Right atrium auricular region (tissue), 2 donors: Measurements from ENCODE around the gene ZNF324. TPM values are rescaled to one million over a fixed set of nuclear protein-coding genes. Genes with fewer than 3 reads are reported as not detected.
A peak's percentile ranks its signal among the peaks of the same experiment; 100 is the strongest.

Experiments used
- DNase-seq: peaks from one replicate; pipeline ENCODE4 v3.0.0-alpha.2; 2019; ENCODE audit warnings: low spot score
- H3K27ac ChIP-seq, 2 donors: fragments of 200-600 bp; sonication (generic); 1 replicate in 1 of 2; 2 replicates in 1 of 2; pipeline ENCODE4 v1.5.1; 2016 to 2019
- H3K27me3 ChIP-seq, 2 donors: fragments of 200-600 bp; sonication (generic); one replicate each; pipeline versions ENCODE4 v1.5.1 to v1.6.0; 2017 to 2019
- H3K36me3 ChIP-seq: fragments of 200-600 bp; sonication (generic); one replicate; pipeline ENCODE4 v1.5.1; 2016
- H3K4me1 ChIP-seq, 2 donors: fragments of 200-600 bp; sonication (generic); one replicate each; pipeline versions ENCODE4 v1.5.1 to v1.6.0; 2017 to 2019
- H3K4me3 ChIP-seq, 2 donors: fragments of 200-600 bp; sonication (generic); 1 replicate in 1 of 2; 2 replicates in 1 of 2; pipeline ENCODE4 v1.5.1; 2017 to 2019; ENCODE audit warnings: mild to moderate bottlenecking in 1 of 2, moderate library complexity in 1 of 2
- H3K9me3 ChIP-seq, 2 donors: fragments of 200-600 bp; sonication (generic); one replicate each; pipeline ENCODE4 v1.5.1; 2019
- CTCF ChIP-seq, 2 donors: fragments of 200-600 bp; sonication (generic); IDR thresholded peaks; one replicate each; pipeline ENCODE4 v1.5.1; 2019; ENCODE audit warnings: antibody characterized with exemption in 2 of 2
- total RNA-seq, 2 donors: library from RNA; depleted of rRNA; stranded (reverse); fragments of >200 nt; gene quantifications; one replicate each; pipeline ENCODE4 v1.1.0, GENCODE V29; 2016

The ZNF324 gene
- total RNA-seq, 2 donors from 2014 or later, result 5.9 to 9.9 TPM

GRCh38 chr19:58491393-58491792, 24.5 kb downstream of the ZNF324 start:
- Histone ChIP-seq H3K4me3 (no peak overlapping the region), H3K9me3 (no peaks in the 10 kb centered on the region), H3K4me1 (no peaks in the 10 kb centered on the region), H3K27me3 (no peaks in the 10 kb centered on the region), H3K27ac (no peak overlapping the region), H3K36me3 (no peaks in the 10 kb centered on the region)
- TF ChIP-seq CTCF (IDR thresholded peaks at IDR 0.05), result no peak
- DNase-seq, result no peak

GRCh38 chr19:58492265-58492664, 25.4 kb downstream of the ZNF324 start:
- DNase-seq, result no peak
- no peaks in the 10 kb centered on the region for H3K9me3 ChIP-seq

GRCh38 chr19:58497634-58498170, 30.8 kb downstream of the ZNF324 start:
- peaks cover 0 to 29% of the 10 kb centered on the region in 2 donors for H3K4me1 ChIP-seq
- no peak overlapping the region for H3K4me3 ChIP-seq
- H3K27ac ChIP-seq, result no peak overlapping the region
- no peaks in the 10 kb centered on the region for H3K9me3 ChIP-seq
- no peaks in the 10 kb centered on the region for H3K36me3 ChIP-seq
- TF ChIP-seq CTCF (IDR thresholded peaks at IDR 0.05), result no peak
- H3K27me3 ChIP-seq, result no peaks in the 10 kb centered on the region
- DNase-seq, result no peak

More at GRCh38 chr19:58492265-58492664, 25.4 kb downstream of the ZNF324 start:
- H3K27me3 ChIP-seq, result no peaks in the 10 kb centered on the region
- H3K4me1 ChIP-seq, result no peaks in the 10 kb centered on the region
- no peak overlapping the region for H3K4me3 ChIP-seq
- TF ChIP-seq CTCF (IDR thresholded peaks at IDR 0.05), result no peak
- H3K36me3 ChIP-seq, result no peaks in the 10 kb centered on the region
- H3K27ac ChIP-seq, result no peak overlapping the region

GRCh38 chr19:58498316-58499020, 31.6 kb downstream of the ZNF324 start:
- H3K4me1 ChIP-seq, result peaks cover 0 to 29% of the 10 kb centered on the region in 2 donors
- H3K27ac ChIP-seq, result peak overlapping the region; percentile 78 to 89

GRCh38 chr19:58499021-58499927, 32.4 kb downstream of the ZNF324 start:
- Histone ChIP-seq H3K27ac (peak overlapping the region; percentile 78 to 89), H3K4me3 (peak overlapping the region; percentile 58 to 65), H3K9me3 (no peaks in the 10 kb centered on the region), H3K4me1 (peaks cover 0 to 29% of the 10 kb centered on the region in 2 donors), H3K36me3 (no peaks in the 10 kb centered on the region), H3K27me3 (no peaks in the 10 kb centered on the region)
- peak; percentile 26 to 45 for TF ChIP-seq CTCF (IDR thresholded peaks at IDR 0.05)
- DNase-seq, result peak; percentile 99

More at GRCh38 chr19:58498316-58499020, 31.6 kb downstream of the ZNF324 start:
- no peak for TF ChIP-seq CTCF (IDR thresholded peaks at IDR 0.05)
- peak overlapping the region; percentile 58 to 65 for H3K4me3 ChIP-seq
- H3K27me3 ChIP-seq, result no peaks in the 10 kb centered on the region
- H3K36me3 ChIP-seq, result no peaks in the 10 kb centered on the region
- no peak for DNase-seq
- no peaks in the 10 kb centered on the region for H3K9me3 ChIP-seq
